ENCODE measurements around the gene APRT. TPM values are rescaled to one million over a fixed set of nuclear protein-coding genes. Genes with fewer than 3 reads are reported as not detected.

The APRT gene
- total RNA-seq, 1 experiment from 2014 or later: 311 TPM

- no peak overlapping the region for H2AFZ ChIP-seq (ENCODE audit: low read depth, low read length, poor library complexity, severe bottlenecking)
- peaks cover 64% of the 10 kb centered on the region for H3K79me2 ChIP-seq (ENCODE audit: insufficient read depth, low read length)
- intact Hi-C loops (cut with micrococcal nuclease): loop anchor here (2.0 kb wide), 3 partner anchors 19 to 47 kb away; partner anchors contain the start of gene CDT1
- peak overlapping the region; percentile 69 to 82 for H3K4me3 ChIP-seq (replicated peaks in 1 of 2; ENCODE audit: low read depth in 1 of 2, low read length in 2 of 2)
- H3K9ac ChIP-seq (ENCODE audit: low read length): peak overlapping the region; percentile 94
- peaks cover 41 to 51% of the 10 kb centered on the region in 2 experiments for H3K4me1 ChIP-seq (ENCODE audit: control insufficient read depth in 1 of 2, insufficient read depth in 2 of 2, low read length in 2 of 2)
- DNase-seq (ENCODE audit: low read depth, low spot score) (no peak), ATAC-seq (no peak)
- TSS peak; percentile 57 for BruUV-seq (replicated peaks)
- TF ChIP-seq MAX (IDR thresholded peaks at IDR 0.05) (no peak), POLR2AphosphoS5 (IDR thresholded peaks at IDR 0.05; ENCODE audit: low read depth, low read length) (peak; percentile 23; the same call in 1 of the 2 replicates)
- RAD21 ChIA-PET (ENCODE audit: low non-redundant PET in 1 of 2, low total read pairs in 2 of 2, uncharacterized antibody in 2 of 2, unreplicated experiment in 2 of 2): no interaction called here
- no peaks in the 10 kb centered on the region for H3K9me2 ChIP-seq (ENCODE audit: insufficient read depth)
- POLR2A ChIA-PET: interaction anchor here (1.0 to 4.3 kb wide), 5 partner anchors 11 to 19 kb away, joined by 4 to 22 read pairs (median 8); no protein-coding TSS in a partner anchor
- H4K20me1 ChIP-seq (ENCODE audit: insufficient read depth): peaks cover 11% of the 10 kb centered on the region; the same call in 1 of the 2 replicates
- no peaks in the 10 kb centered on the region for H3K9me3 ChIP-seq (ENCODE audit: control insufficient read depth in 1 of 2, insufficient read depth in 1 of 2, low read depth in 1 of 2, low read length in 2 of 2)
- CTCF ChIA-PET: interaction anchor here (1.9 to 8.9 kb wide), 3 partner anchors 13 to 46 kb away, joined by 4 to 59 read pairs (median 6); no protein-coding TSS in a partner anchor
- H3K27me3 ChIP-seq (ENCODE audit: insufficient read depth, low read length): no peaks in the 10 kb centered on the region
- H3K27ac ChIP-seq (ENCODE audit: low read depth, low read length): peak overlapping the region; percentile 91
- H3K36me3 ChIP-seq (ENCODE audit: control insufficient read depth in 1 of 2, insufficient read depth in 2 of 2, low read length in 2 of 2): no peaks in the 10 kb centered on the region; a peak in 1 of 4 replicates
- H3K4me2 ChIP-seq (ENCODE audit: low read length): peak overlapping the region; percentile 92
Measured at GRCh38 chr16:88783391-88784073, 28.2 kb downstream of the APRT start.

GRCh38 chr16:88782454-88783390, 29.0 kb downstream of the APRT start:
- Histone ChIP-seq H3K36me3 (ENCODE audit: control insufficient read depth in 1 of 2, insufficient read depth in 2 of 2, low read length in 2 of 2) (no peaks in the 10 kb centered on the region; a peak in 1 of 4 replicates), H2AFZ (ENCODE audit: low read depth, low read length, poor library complexity, severe bottlenecking) (no peak overlapping the region), H3K9me2 (ENCODE audit: insufficient read depth) (no peaks in the 10 kb centered on the region), H3K27ac (ENCODE audit: low read depth, low read length) (peak overlapping the region; percentile 91), H3K27me3 (ENCODE audit: insufficient read depth, low read length) (no peaks in the 10 kb centered on the region), H3K4me1 (ENCODE audit: control insufficient read depth in 1 of 2, insufficient read depth in 2 of 2, low read length in 2 of 2) (peaks cover 41 to 51% of the 10 kb centered on the region in 2 experiments), H3K4me3 (replicated peaks in 1 of 2; ENCODE audit: low read depth in 1 of 2, low read length in 2 of 2) (peak overlapping the region; percentile 69 to 82), H3K4me2 (ENCODE audit: low read length) (peak overlapping the region; percentile 92), H3K9ac (ENCODE audit: low read length) (peak overlapping the region; percentile 94), H3K79me2 (ENCODE audit: insufficient read depth, low read length) (peaks cover 72% of the 10 kb centered on the region), H3K9me3 (ENCODE audit: control insufficient read depth in 1 of 2, insufficient read depth in 1 of 2, low read depth in 1 of 2, low read length in 2 of 2) (no peaks in the 10 kb centered on the region), H4K20me1 (ENCODE audit: insufficient read depth) (peaks cover 11% of the 10 kb centered on the region; the same call in 1 of the 2 replicates)
- no TSS peak for BruUV-seq (replicated peaks)
- DNase-seq (ENCODE audit: low read depth, low spot score) (peak; percentile 48), ATAC-seq (peak; percentile 40)
- TF ChIP-seq MAX (IDR thresholded peaks at IDR 0.05) (no peak), POLR2AphosphoS5 (IDR thresholded peaks at IDR 0.05; ENCODE audit: low read depth, low read length) (0 out of 2 replicates have a peak, but pooled peaks have one; percentile 20), ZBTB33 (IDR thresholded peaks at IDR 0.05; ENCODE audit: extremely low read depth, insufficient replicate concordance, low read length) (peak; percentile 50)
- intact Hi-C loops (cut with micrococcal nuclease): loop anchor here (2.0 kb wide), 1 partner anchor 46 kb away; no protein-coding TSS in a partner anchor
- ChIA-PET CTCF (interaction anchor here (8.9 kb wide), 1 partner anchor 45 kb away, joined by 59 read pairs; no protein-coding TSS in a partner anchor), RAD21 (ENCODE audit: low non-redundant PET in 1 of 2, low total read pairs in 2 of 2, uncharacterized antibody in 2 of 2, unreplicated experiment in 2 of 2) (interaction anchor here in 1 of 2 experiments (1.0 kb wide), 1 partner anchor 45 kb away, joined by 3 read pairs; no protein-coding TSS in a partner anchor), POLR2A (interaction anchor here (1.0 to 4.3 kb wide), 7 partner anchors 10 to 34 kb away, joined by 3 to 22 read pairs (median 3); partner anchors contain the start of gene APRT)
